Right cardiac atrium (tissue), 5 donors: ENCODE data around the gene LY86. TPM values are rescaled to one million over a fixed set of nuclear protein-coding genes. Genes with fewer than 3 reads are reported as not detected.

Experiments used
- ATAC-seq, 2 donors: fragments of 200-7000 bp; cut with Tn5 transposase; one replicate each; pipeline versions ENCODE4 v1.8.0 to v1.9.1; 2020; ENCODE audit warnings: moderate library complexity in 2 of 2, mild to moderate bottlenecking in 1 of 2
- DNase-seq, 3 donors: peaks; one replicate each; pipeline ENCODE4 v3.0.0-alpha.2; 2020
- H3K27ac ChIP-seq: one replicate; pipeline ENCODE4 v1.5.1; 2013; ENCODE audit warnings: mild to moderate bottlenecking, low read length, control low read depth, moderate library complexity
- H3K27me3 ChIP-seq: one replicate; pipeline ENCODE4 v1.6.1; 2013; ENCODE audit not compliant: control insufficient read depth, insufficient read depth
- H3K4me1 ChIP-seq: one replicate; pipeline ENCODE4 v1.6.1; 2013; ENCODE audit warnings: low read length; ENCODE audit not compliant: control insufficient read depth, insufficient read depth
- H3K4me3 ChIP-seq: one replicate; pipeline ENCODE4 v1.5.1; 2013; ENCODE audit warnings: low read length, control low read depth
- H3K9me3 ChIP-seq: one replicate; pipeline ENCODE4 v1.6.1; 2013; ENCODE audit warnings: low read length; ENCODE audit not compliant: control insufficient read depth
- WGBS: extraction: QIAGEN DNeasy Blood & Tissue Kit; methylation state at CpG from one replicate; pipeline ENCODE4 v1.1.7; 2013; 5-methylcytosine and 5-hydroxymethylcytosine counted together
- intact Hi-C, 4 donors: fragments of 100-400 bp; cut with DNase I; formaldehyde crosslinking; loops; one replicate each; pipeline versions ENCODE4 v1.11.0 to v1.14.0; 2022 to 2023
- polyA plus RNA-seq: library from polyadenylated mRNA; stranded (reverse); fragments of 200-250 nt; gene quantifications from one replicate; pipeline ENCODE4 v1.2.3, GENCODE V29; 2013
- total RNA-seq, 4 donors: library from RNA; stranded (reverse); fragmentation: NEBNext Ultra II Directional; extraction: Animal tissue kit (Norgen Biotek cat#: 25700); gene quantifications; one replicate each; pipeline ENCODE4 v1.2.1, GENCODE V29; 2021
- donor health status: healthy with polysubstance abuse.
- donor health status: DM: no; HTN: yes; CAD: no.
- donor health status: DM: no; HTN: no; CAD: no.
- donor health status: DM: no; HTN: yes; CAD: no; lungs with severe emphysema.
- donor health status: DM: yes; HTN: yes; CAD: no.

LY86 gene
- total and polyA plus RNA-seq, 5 donors: 1.7 to 4.1 (median 2.3) TPM

- peak in 1 of 3 donors; percentile 72 for DNase-seq
- Histone ChIP-seq H3K27ac (no peak overlapping the region), H3K27me3 (no peaks in the 10 kb centered on the region), H3K4me3 (no peak overlapping the region), H3K4me1 (no peaks in the 10 kb centered on the region), H3K9me3 (no peaks in the 10 kb centered on the region)
- ATAC-seq: peak; percentile 60 to 74
- intact Hi-C loops: no loop called here
- WGBS: 42% methylated on average over 10 of the region's 10 CpGs
Observed at GRCh38 chr6:6556738-6557503, 31.6 kb upstream of the LY86 start.

GRCh38 chr6:6557504-6557839 is 31.0 kb upstream of the LY86 start:
- intact Hi-C loops: no loop called here
- no peak overlapping the region for H3K4me3 ChIP-seq
- ATAC-seq: no peak
- 73% methylated on average over 4 of the region's 4 CpGs for WGBS
- H3K27me3 ChIP-seq: no peaks in the 10 kb centered on the region
- no peak for DNase-seq
- H3K4me1 ChIP-seq: no peaks in the 10 kb centered on the region
- H3K27ac ChIP-seq: no peak overlapping the region
- H3K9me3 ChIP-seq: no peaks in the 10 kb centered on the region

- 74% methylated on average over 7 of the region's 7 CpGs for WGBS
- DNase-seq: no peak
- no peak for ATAC-seq
- H3K9me3 ChIP-seq: no peaks in the 10 kb centered on the region
- no peak overlapping the region for H3K4me3 ChIP-seq
- no peaks in the 10 kb centered on the region for H3K27me3 ChIP-seq
- intact Hi-C loops: no loop called here
- no peak overlapping the region for H3K27ac ChIP-seq
- H3K4me1 ChIP-seq: no peaks in the 10 kb centered on the region
Observed at GRCh38 chr6:6557886-6558285, 30.6 kb upstream of the LY86 start.

- intact Hi-C loops: no loop called here
- no peak for DNase-seq
- no peaks in the 10 kb centered on the region for H3K4me1 ChIP-seq
- 77% methylated on average over 6 of the region's 6 CpGs for WGBS
- no peaks in the 10 kb centered on the region for H3K27me3 ChIP-seq
- no peaks in the 10 kb centered on the region for H3K9me3 ChIP-seq
- no peak overlapping the region for H3K27ac ChIP-seq
- ATAC-seq: no peak
- no peak overlapping the region for H3K4me3 ChIP-seq
Observed at GRCh38 chr6:6559994-6560570, 28.4 kb upstream of the LY86 start.

- ATAC-seq: no peak
- WGBS: 52% methylated on average over 3 of the region's 3 CpGs
- no peak for DNase-seq
- H3K4me1 ChIP-seq: no peaks in the 10 kb centered on the region
- no peak overlapping the region for H3K27ac ChIP-seq
- intact Hi-C loops: no loop called here
- H3K27me3 ChIP-seq: no peaks in the 10 kb centered on the region
- no peaks in the 10 kb centered on the region for H3K9me3 ChIP-seq
- H3K4me3 ChIP-seq: no peak overlapping the region
Observed at GRCh38 chr6:6560909-6561308, 27.6 kb upstream of the LY86 start.

GRCh38 chr6:6564154-6564553 is 24.4 kb upstream of the LY86 start:
- WGBS: 82% methylated on average over 5 of the region's 5 CpGs
- Histone ChIP-seq H3K4me1 (no peaks in the 10 kb centered on the region), H3K9me3 (no peaks in the 10 kb centered on the region), H3K27ac (no peak overlapping the region), H3K4me3 (no peak overlapping the region), H3K27me3 (no peaks in the 10 kb centered on the region)
- ATAC-seq: no peak
- no peak for DNase-seq
- intact Hi-C loops: no loop called here

GRCh38 chr6:6565069-6565468 is 23.5 kb upstream of the LY86 start:
- ATAC-seq: peak in 1 of 2 donors; percentile 22
- H3K27ac ChIP-seq: no peak overlapping the region
- intact Hi-C loops: no loop called here
- no peaks in the 10 kb centered on the region for H3K9me3 ChIP-seq
- H3K4me1 ChIP-seq: no peaks in the 10 kb centered on the region
- H3K27me3 ChIP-seq: no peaks in the 10 kb centered on the region
- 86% methylated on average over 4 of the region's 4 CpGs for WGBS
- no peak overlapping the region for H3K4me3 ChIP-seq
- DNase-seq: no peak

- Histone ChIP-seq H3K27me3 (no peaks in the 10 kb centered on the region), H3K4me1 (no peaks in the 10 kb centered on the region), H3K27ac (no peak overlapping the region), H3K9me3 (no peaks in the 10 kb centered on the region), H3K4me3 (no peak overlapping the region)
- no peak for ATAC-seq
- DNase-seq: no peak
- 89% methylated on average over 3 of the region's 3 CpGs for WGBS
- intact Hi-C loops: no loop called here
Observed at GRCh38 chr6:6565488-6565887, 23.0 kb upstream of the LY86 start.

GRCh38 chr6:6566766-6567165 is 21.8 kb upstream of the LY86 start:
- DNase-seq: no peak
- no peak for ATAC-seq
- WGBS: 77% methylated on average over 4 of the region's 4 CpGs
- H3K9me3 ChIP-seq: no peaks in the 10 kb centered on the region
- no peak overlapping the region for H3K4me3 ChIP-seq
- no peak overlapping the region for H3K27ac ChIP-seq
- no peaks in the 10 kb centered on the region for H3K27me3 ChIP-seq
- intact Hi-C loops: no loop called here
- H3K4me1 ChIP-seq: no peaks in the 10 kb centered on the region

GRCh38 chr6:6569096-6569810 is 19.3 kb upstream of the LY86 start:
- no peak overlapping the region for H3K4me3 ChIP-seq
- 70% methylated on average over 13 of the region's 13 CpGs for WGBS
- no peaks in the 10 kb centered on the region for H3K4me1 ChIP-seq
- intact Hi-C loops: no loop called here
- no peaks in the 10 kb centered on the region for H3K9me3 ChIP-seq
- DNase-seq: no peak
- H3K27me3 ChIP-seq: no peaks in the 10 kb centered on the region
- ATAC-seq: no peak
- no peak overlapping the region for H3K27ac ChIP-seq

- Histone ChIP-seq H3K9me3 (no peaks in the 10 kb centered on the region), H3K4me3 (no peak overlapping the region), H3K4me1 (no peaks in the 10 kb centered on the region), H3K27me3 (no peaks in the 10 kb centered on the region), H3K27ac (no peak overlapping the region)
- ATAC-seq: no peak
- no peak for DNase-seq
- intact Hi-C loops: no loop called here
- 70% methylated on average over 2 of the region's 2 CpGs for WGBS
Observed at GRCh38 chr6:6569811-6570164, 18.7 kb upstream of the LY86 start.
